Activated CD8-positive, alpha-beta memory T cell treated with anti-CD3 and anti-CD28 coated beads for 4 hours (primary cell): ENCODE results near the gene NTM.

Experiments
- DNase-seq, 2 donors: peaks; one replicate each; pipeline ENCODE4 v3.0.0-alpha.2; 2020; ENCODE audit warnings: low read depth in 2 of 2

NTM gene

GRCh38 chr11:131549770-131550169 lies 179.4 kb downstream of the NTM start:
- no peak for DNase-seq

- no peak for DNase-seq
Observed at GRCh38 chr11:131560287-131560686, 189.9 kb downstream of the NTM start.

- DNase-seq, result no peak
Observed at GRCh38 chr11:131561501-131561900, 191.1 kb downstream of the NTM start.

GRCh38 chr11:131561972-131562371 lies 191.6 kb downstream of the NTM start:
- no peak for DNase-seq

- no peak for DNase-seq
Observed at GRCh38 chr11:131568318-131568717, 197.9 kb downstream of the NTM start.

GRCh38 chr11:131571571-131571970 lies 201.2 kb downstream of the NTM start:
- DNase-seq, result no peak

GRCh38 chr11:131572423-131572822 lies 202.0 kb downstream of the NTM start:
- no peak for DNase-seq

- no peak for DNase-seq
Observed at GRCh38 chr11:131579932-131580387, 209.5 kb downstream of the NTM start.

- no peak for DNase-seq
Observed at GRCh38 chr11:131580476-131580875, 210.1 kb downstream of the NTM start.

GRCh38 chr11:131581046-131581445 lies 210.6 kb downstream of the NTM start:
- DNase-seq, result no peak

GRCh38 chr11:131582021-131582525 lies 211.7 kb downstream of the NTM start:
- DNase-seq, result no peak

GRCh38 chr11:131583421-131583820 lies 213.0 kb downstream of the NTM start:
- no peak for DNase-seq

- DNase-seq, result no peak
Observed at GRCh38 chr11:131583938-131584337, 213.5 kb downstream of the NTM start.

- no peak for DNase-seq
Observed at GRCh38 chr11:131584785-131585592, 214.6 kb downstream of the NTM start.

GRCh38 chr11:131588057-131588456 lies 217.6 kb downstream of the NTM start:
- DNase-seq, result no peak

GRCh38 chr11:131591051-131591461 lies 220.6 kb downstream of the NTM start:
- DNase-seq, result no peak

- no peak for DNase-seq
Observed at GRCh38 chr11:131592152-131592551, 221.7 kb downstream of the NTM start.

GRCh38 chr11:131592734-131593133 lies 222.3 kb downstream of the NTM start:
- DNase-seq, result no peak

GRCh38 chr11:131593301-131593700 lies 222.9 kb downstream of the NTM start:
- no peak for DNase-seq

- DNase-seq, result no peak
Observed at GRCh38 chr11:131595797-131596196, 225.4 kb downstream of the NTM start.

GRCh38 chr11:131597890-131598289 lies 227.5 kb downstream of the NTM start:
- no peak for DNase-seq

GRCh38 chr11:131598305-131598704 lies 227.9 kb downstream of the NTM start:
- no peak for DNase-seq

GRCh38 chr11:131599285-131599684 lies 228.9 kb downstream of the NTM start:
- DNase-seq, result no peak

- no peak for DNase-seq
Observed at GRCh38 chr11:131600628-131601027, 230.2 kb downstream of the NTM start.
